ENCODE measurements around the gene TAF15. TPM values are rescaled to one million over a fixed set of nuclear protein-coding genes. Genes with fewer than 3 reads are reported as not detected.

TAF15 gene
- total RNA-seq, 2 donors from 2014 or later = 57.2 to 86.1 TPM

DNA sequence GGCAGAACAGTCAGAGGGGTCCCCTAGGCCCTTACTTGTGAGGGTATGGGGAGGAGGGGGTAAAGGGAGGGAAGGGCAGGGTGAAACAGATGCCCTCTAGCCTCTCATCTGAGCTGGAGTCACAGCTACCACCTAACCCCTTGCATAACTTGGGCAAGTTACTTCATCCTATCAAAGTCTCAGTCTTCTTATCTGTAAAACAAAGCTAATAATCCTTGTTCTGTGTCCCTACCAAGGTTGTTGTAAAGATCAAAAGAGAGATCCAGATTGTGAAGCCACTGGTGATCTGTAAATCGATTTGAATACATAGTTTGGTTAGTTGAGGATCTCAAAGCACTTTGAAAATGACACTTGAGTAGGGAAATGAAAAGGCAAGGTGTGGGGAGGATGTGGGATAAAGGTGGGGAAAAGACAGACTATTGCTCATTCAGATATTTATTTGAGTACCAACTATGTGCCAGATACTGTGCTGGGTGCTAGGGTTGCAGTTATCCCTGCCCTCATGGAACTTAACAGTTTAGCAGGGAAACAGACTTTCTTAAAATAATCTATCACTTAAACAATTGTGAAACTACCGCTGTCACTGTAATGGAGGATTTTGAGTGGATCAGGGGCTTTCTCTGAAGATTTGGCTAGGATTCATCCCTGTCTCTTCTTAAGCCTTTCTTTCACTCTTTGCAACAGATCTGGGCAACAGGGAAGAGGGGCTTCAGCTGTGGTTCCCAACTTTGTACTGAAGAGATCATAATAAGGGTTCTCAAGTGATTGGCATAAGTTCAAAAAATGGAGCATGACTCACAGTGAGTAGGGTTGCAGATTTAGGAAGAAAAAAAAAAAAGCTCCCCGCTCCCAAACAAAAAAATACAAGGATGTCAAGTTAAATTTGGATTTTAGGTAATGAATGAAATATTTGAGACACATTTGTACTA, 56.4 kb downstream of the TAF15 start:
- Histone ChIP-seq H3K4me3 (no peak overlapping the region), H3K36me3 (no peaks in the 10 kb centered on the region), H3K27me3 (replicated peaks; ENCODE audit: insufficient read depth) (no peaks in the 10 kb centered on the region), H3K9me3 (no peaks in the 10 kb centered on the region), H3K4me1 (replicated peaks) (no peaks in the 10 kb centered on the region), H3K27ac (no peak overlapping the region)
- TF ChIP-seq POLR2AphosphoS5 (IDR thresholded peaks at IDR 0.05) (no peak), POLR2A (IDR thresholded peaks at IDR 0.05) (no peak)
- intact Hi-C loops (cut with DNase I) = no loop called here
- 64% methylated on average over 3 of the region's 3 CpGs for WGBS
- DNase-seq (ENCODE audit: low spot score) = no peak

DNA sequence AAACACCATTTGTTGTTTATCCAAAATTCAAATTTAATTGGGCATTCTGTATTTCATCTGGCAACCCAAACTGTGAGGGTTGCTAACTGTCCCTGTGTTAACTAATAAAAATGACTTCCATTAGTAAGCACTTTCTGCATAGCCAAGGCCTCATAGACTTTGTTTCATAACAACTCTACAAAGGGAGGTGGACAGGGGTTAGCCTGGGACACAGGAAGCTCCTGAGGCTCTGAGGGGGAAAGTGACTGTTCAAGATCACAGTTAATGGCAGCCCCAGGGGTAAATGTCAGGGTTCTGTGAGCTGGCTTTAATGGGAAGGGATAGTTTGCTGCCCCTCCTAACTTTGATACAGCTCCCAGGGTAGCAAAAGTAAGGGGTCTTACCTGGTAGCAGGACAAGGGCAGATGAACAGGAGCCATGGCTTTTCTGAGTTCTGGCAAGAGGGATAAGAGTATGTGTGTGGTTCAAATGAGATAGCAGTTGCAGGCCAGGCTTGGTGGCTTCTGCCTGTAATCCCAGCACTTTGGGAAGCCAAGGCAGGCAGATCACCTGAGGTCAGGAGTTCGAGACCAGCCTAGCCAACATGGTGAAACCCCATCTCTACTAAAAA, 57.2 kb downstream of the TAF15 start:
- Histone ChIP-seq H3K36me3 (no peaks in the 10 kb centered on the region), H3K27me3 (replicated peaks; ENCODE audit: insufficient read depth) (no peaks in the 10 kb centered on the region), H3K4me3 (no peak overlapping the region), H3K9me3 (no peaks in the 10 kb centered on the region), H3K4me1 (replicated peaks) (no peaks in the 10 kb centered on the region), H3K27ac (no peak overlapping the region)
- no peak for DNase-seq (ENCODE audit: low spot score)
- WGBS = 93% methylated on average over 1 of the region's 1 CpG
- intact Hi-C loops (cut with DNase I) = no loop called here
- TF ChIP-seq POLR2A (IDR thresholded peaks at IDR 0.05) (no peak), POLR2AphosphoS5 (IDR thresholded peaks at IDR 0.05) (peak; percentile 23)

GRCh38 chr17:35867574-35867973, 58.3 kb downstream of the TAF15 start:
- no peaks in the 10 kb centered on the region for H3K4me1 ChIP-seq (replicated peaks)
- WGBS = 99% methylated on average over 3 of the region's 3 CpGs
- no peak overlapping the region for H3K4me3 ChIP-seq
- H3K27me3 ChIP-seq (replicated peaks; ENCODE audit: insufficient read depth) = no peaks in the 10 kb centered on the region
- H3K36me3 ChIP-seq = no peaks in the 10 kb centered on the region
- TF ChIP-seq POLR2AphosphoS5 (IDR thresholded peaks at IDR 0.05) (no peak), POLR2A (IDR thresholded peaks at IDR 0.05) (no peak)
- TF ChIP-seq, protein P1, sequence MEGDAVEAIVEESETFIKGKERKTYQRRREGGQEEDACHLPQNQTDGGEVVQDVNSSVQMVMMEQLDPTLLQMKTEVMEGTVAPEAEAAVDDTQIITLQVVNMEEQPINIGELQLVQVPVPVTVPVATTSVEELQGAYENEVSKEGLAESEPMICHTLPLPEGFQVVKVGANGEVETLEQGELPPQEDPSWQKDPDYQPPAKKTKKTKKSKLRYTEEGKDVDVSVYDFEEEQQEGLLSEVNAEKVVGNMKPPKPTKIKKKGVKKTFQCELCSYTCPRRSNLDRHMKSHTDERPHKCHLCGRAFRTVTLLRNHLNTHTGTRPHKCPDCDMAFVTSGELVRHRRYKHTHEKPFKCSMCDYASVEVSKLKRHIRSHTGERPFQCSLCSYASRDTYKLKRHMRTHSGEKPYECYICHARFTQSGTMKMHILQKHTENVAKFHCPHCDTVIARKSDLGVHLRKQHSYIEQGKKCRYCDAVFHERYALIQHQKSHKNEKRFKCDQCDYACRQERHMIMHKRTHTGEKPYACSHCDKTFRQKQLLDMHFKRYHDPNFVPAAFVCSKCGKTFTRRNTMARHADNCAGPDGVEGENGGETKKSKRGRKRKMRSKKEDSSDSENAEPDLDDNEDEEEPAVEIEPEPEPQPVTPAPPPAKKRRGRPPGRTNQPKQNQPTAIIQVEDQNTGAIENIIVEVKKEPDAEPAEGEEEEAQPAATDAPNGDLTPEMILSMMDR (IDR thresholded peaks at IDR 0.05) = no peak
- H3K9me3 ChIP-seq = no peaks in the 10 kb centered on the region
- H3K27ac ChIP-seq = no peak overlapping the region
- intact Hi-C loops (cut with DNase I) = no loop called here
- no peak for DNase-seq (ENCODE audit: low spot score)

- no peaks in the 10 kb centered on the region for H3K4me1 ChIP-seq (replicated peaks)
- no peaks in the 10 kb centered on the region for H3K9me3 ChIP-seq
- H3K27me3 ChIP-seq (replicated peaks; ENCODE audit: insufficient read depth) = no peaks in the 10 kb centered on the region
- WGBS = 76% methylated on average over 3 of the region's 3 CpGs
- no peaks in the 10 kb centered on the region for H3K36me3 ChIP-seq
- H3K4me3 ChIP-seq = no peak within 1 kb of the TSS
- TF ChIP-seq, protein P1 (IDR thresholded peaks at IDR 0.05) = no peak
- TF ChIP-seq POLR2A (IDR thresholded peaks at IDR 0.05) = no peak
- TF ChIP-seq POLR2AphosphoS5 (IDR thresholded peaks at IDR 0.05) = no peak
- DNase-seq (ENCODE audit: low spot score) = no peak
- intact Hi-C loops (cut with DNase I) = no loop called here
- H3K27ac ChIP-seq = no peak within 1 kb of the TSS
These were observed 59.5 kb downstream of the TAF15 start, which contains the start of gene HEATR9 for GRCh38 chr17:35868737-35869136. Gene HEATR9 (minus strand): TSS chr17:35868891. CDS start chr17:35868742, 149 bp downstream.

- H3K27me3 ChIP-seq (replicated peaks; ENCODE audit: insufficient read depth) = no peaks in the 10 kb centered on the region
- DNase-seq (ENCODE audit: low spot score) = no peak
- H3K27ac ChIP-seq = no peak overlapping the region
- intact Hi-C loops (cut with DNase I) = no loop called here
- no peaks in the 10 kb centered on the region for H3K36me3 ChIP-seq
- H3K4me3 ChIP-seq = no peak overlapping the region
- TF ChIP-seq POLR2AphosphoS5 (IDR thresholded peaks at IDR 0.05) = no peak
- TF ChIP-seq, protein P1 (IDR thresholded peaks at IDR 0.05) = no peak
- no peaks in the 10 kb centered on the region for H3K9me3 ChIP-seq
- no peaks in the 10 kb centered on the region for H3K4me1 ChIP-seq (replicated peaks)
- WGBS = 68% methylated on average over 8 of the region's 8 CpGs
These were observed 61.9 kb downstream of the TAF15 start for GRCh38 chr17:35870906-35871819.

Measured in prostate gland (tissue), 2 donors.